ENCODE results near the gene SEPTIN7. TPM values are rescaled to one million over a fixed set of nuclear protein-coding genes. Genes with fewer than 3 reads are reported as not detected.

The SEPTIN7 gene
- total and polyA plus RNA-seq, 2 of the 4 experiments (the other 2 are of a cell fraction) = 150 to 239 TPM

DNA sequence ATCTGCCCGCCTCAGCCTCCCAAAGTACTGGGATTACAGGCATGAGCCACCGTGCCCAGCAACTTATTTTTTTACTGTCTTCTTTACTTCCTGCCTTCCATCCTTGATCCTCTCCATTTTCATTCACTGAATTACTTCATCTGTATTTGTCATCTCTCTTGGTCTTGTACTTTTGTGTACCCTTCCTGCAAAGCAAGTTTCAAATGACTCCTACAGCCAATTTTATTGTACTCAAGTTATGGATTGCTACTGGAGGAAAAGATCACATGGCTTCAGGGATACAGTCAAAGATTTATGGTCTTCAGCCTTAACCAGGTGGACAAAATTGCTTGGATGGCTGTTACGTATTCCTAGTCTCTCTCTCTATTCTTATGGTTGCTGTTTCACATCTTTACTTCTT lies 22.6 kb downstream of the SEPTIN7 start:
- 86% methylated on average over 2 of the region's 3 CpGs; no CpG with 5 or more reads in 1 of the 2 experiments for WGBS, 2 experiments (ENCODE audit: extremely low coverage in 2 of 2, insufficient read length in 1 of 2)
- CTCF ChIA-PET = no interaction called here

More for the DNA sequence above, 22.6 kb downstream of the SEPTIN7 start:
- Histone ChIP-seq H2BK20ac (ENCODE audit: low read depth, low read length) (no peak overlapping the region), H3K4me3 (ENCODE audit: insufficient read depth, low read depth, low read length) (no peak overlapping the region), H3K56ac (ENCODE audit: extremely low read depth, insufficient read depth, low read length) (no peak overlapping the region), H3K4me2 (ENCODE audit: low read depth, low read length) (no peak overlapping the region), H4K91ac (ENCODE audit: insufficient read depth, low read depth, low read length) (no peak overlapping the region), H3K9me3 (ENCODE audit: control insufficient read depth, insufficient read depth, low read length) (no peaks in the 10 kb centered on the region), H3K18ac (ENCODE audit: low read depth, low read length) (no peak overlapping the region), H3K14ac (replicated peaks; ENCODE audit: low read depth, low read length) (no peak overlapping the region), H3K36me3 (ENCODE audit: control insufficient read depth, insufficient read depth, low read length) (no peaks in the 10 kb centered on the region), H3K23ac (ENCODE audit: low read depth, low read length) (no peak overlapping the region), H2BK15ac (ENCODE audit: low read depth, low read length) (no peak overlapping the region), H3K27me3 (ENCODE audit: control insufficient read depth, insufficient read depth, low read length) (no peaks in the 10 kb centered on the region), H3K9ac (ENCODE audit: low read depth, low read length) (no peak overlapping the region), H3K79me1 (ENCODE audit: low read depth in 1 of 2, low read length in 2 of 2) (peaks cover 3 to 26% of the 10 kb centered on the region in 2 experiments; a peak in 2 of 4 replicates), H2BK5ac (ENCODE audit: low read depth, low read length, poor library complexity, severe bottlenecking) (no peak overlapping the region), H2AK5ac (ENCODE audit: low read depth, low read length) (no peak overlapping the region), H3K9me1 (ENCODE audit: insufficient read depth, low read length) (no peaks in the 10 kb centered on the region; the same call in 1 of the 2 replicates), H2AK9ac (replicated peaks; ENCODE audit: low read depth, low read length, poor library complexity) (no peak overlapping the region), H4K8ac (ENCODE audit: low read depth in 2 of 2, low read length in 2 of 2) (no peak overlapping the region), H2AFZ (replicated peaks; ENCODE audit: low read length, poor library complexity) (no peak overlapping the region), H2BK120ac (ENCODE audit: low read depth, low read length) (no peak overlapping the region), H3K4me1 (ENCODE audit: control insufficient read depth, insufficient read depth, low read length) (peaks cover 4% of the 10 kb centered on the region; the same call in 1 of the 2 replicates), H3K27ac (ENCODE audit: insufficient read depth, low read length) (no peak overlapping the region), H3K4ac (ENCODE audit: low read depth, low read length) (no peak overlapping the region), H4K20me1 (ENCODE audit: insufficient read depth, low read length) (peaks cover 75% of the 10 kb centered on the region), H4K5ac (ENCODE audit: low read depth, low read length) (no peak overlapping the region)
- in situ Hi-C loops (cut with MboI; ENCODE audit: low sequenced_read_pairs) (no loop called here), dilution Hi-C loops (cut with HindIII; ENCODE audit: low sequenced_read_pairs, unreplicated experiment) (no loop called here), intact Hi-C loops (cut with micrococcal nuclease) (no loop called here)
- no peak for ATAC-seq (ENCODE audit: low read depth)
- POLR2A ChIA-PET (ENCODE audit: unreplicated experiment) = no interaction called here
- TF ChIP-seq MAFK (IDR thresholded peaks at IDR 0.05; ENCODE audit: low read depth, low read length) = no peak
- no peak for TF ChIP-seq NFE2L2 (IDR thresholded peaks at IDR 0.05; ENCODE audit: low read depth, low read length)
- no peak for TF ChIP-seq CEBPB (IDR thresholded peaks at IDR 0.05; ENCODE audit: low read depth, low read length)
- TF ChIP-seq POLR2A (IDR thresholded peaks at IDR 0.05; ENCODE audit: low read depth, low read length) = no peak
- TF ChIP-seq RCOR1 (IDR thresholded peaks at IDR 0.05; ENCODE audit: insufficient replicate concordance, low read length) = no peak
- no peak for DNase-seq
- no TSS peak for BruUV-seq (replicated peaks)
